ENCODE data around the gene CYP4F8. TPM values are rescaled to one million over a fixed set of nuclear protein-coding genes. Genes with fewer than 3 reads are reported as not detected.

CYP4F8 gene
- total and polyA plus RNA-seq, 5 donors from 2014 or later = not detected

DNA sequence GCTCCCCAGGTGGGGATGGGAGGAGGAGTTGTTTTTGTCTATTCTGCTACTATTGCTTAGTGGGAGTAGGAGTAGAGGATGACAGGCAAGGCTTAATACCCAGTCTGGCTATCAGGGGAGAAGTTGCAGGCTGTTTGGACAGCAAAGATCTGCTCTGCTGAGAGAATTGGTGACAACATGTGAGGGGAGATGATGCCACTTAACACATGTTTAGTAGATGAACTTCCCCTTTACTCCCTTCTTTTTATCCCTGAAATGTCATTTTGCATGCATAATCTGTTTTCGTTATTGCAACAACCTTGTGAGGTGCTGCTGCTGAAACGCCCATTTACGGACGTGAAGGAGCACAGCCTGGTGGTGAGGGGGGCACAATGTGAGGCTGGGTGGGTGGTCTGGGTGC is 54.9 kb downstream of the CYP4F8 start:
- H3K27ac ChIP-seq (ENCODE audit: insufficient read depth, low read length, poor library complexity, severe bottlenecking) = no peak overlapping the region
- no peaks in the 10 kb centered on the region for H3K9me3 ChIP-seq (ENCODE audit: control insufficient read depth in 2 of 2, low read length in 2 of 2)
- no peaks in the 10 kb centered on the region for H3K36me3 ChIP-seq (ENCODE audit: control insufficient read depth, insufficient read depth, low read length)
- no peaks in the 10 kb centered on the region for H3K4me1 ChIP-seq (ENCODE audit: control insufficient read depth, insufficient read depth, low read length, poor library complexity, severe bottlenecking)
- no peaks in the 10 kb centered on the region for H3K36me3 Mint-ChIP-seq
- peaks cover 0 to 2% (median 0%) of the 10 kb centered on the region in 7 donors for H3K9me3 Mint-ChIP-seq
- no peak overlapping the region for H3K4me3 ChIP-seq (ENCODE audit: low read depth, low read length)
- H3K27me3 Mint-ChIP-seq = peaks cover 2% of the 10 kb centered on the region
- DNase-seq (no peak), ATAC-seq (ENCODE audit: low read depth in 2 of 2) (no peak)
- no peak overlapping the region for H3K27ac Mint-ChIP-seq
- H3K4me3 Mint-ChIP-seq = no peak overlapping the region
- peaks cover 7% of the 10 kb centered on the region for H3K27me3 ChIP-seq (ENCODE audit: control insufficient read depth, insufficient read depth, low read length)
- H3K4me1 Mint-ChIP-seq = peaks cover 0 to 13% (median 0%) of the 10 kb centered on the region in 4 donors

DNA sequence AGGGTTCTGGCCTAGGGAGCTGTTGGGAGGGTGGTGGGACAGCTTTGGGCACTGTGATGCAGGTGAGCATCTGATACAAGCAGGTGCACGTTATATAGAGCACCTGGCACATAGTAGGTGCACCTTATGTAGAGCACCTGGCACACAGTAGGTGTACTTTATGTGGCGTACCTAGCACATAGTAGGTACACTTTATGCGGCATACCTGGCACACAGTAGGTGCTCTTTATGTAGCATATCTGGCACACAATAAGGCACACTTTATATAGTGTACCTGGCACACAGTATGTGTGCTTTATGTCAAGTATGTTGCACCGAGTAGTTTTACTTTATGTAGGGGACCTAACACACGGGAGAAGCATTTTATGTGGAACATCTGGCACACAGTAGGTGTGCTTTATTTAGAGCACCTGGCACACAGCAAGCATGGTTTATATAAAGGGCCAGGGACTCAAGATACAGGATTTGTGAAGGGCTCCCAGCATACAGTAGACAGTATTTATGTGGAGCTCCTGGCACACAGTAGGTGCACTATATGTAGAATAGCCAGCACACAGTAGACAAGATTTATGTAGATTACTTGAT is 56.3 kb downstream of the CYP4F8 start:
- no peak overlapping the region for H3K27ac ChIP-seq (ENCODE audit: insufficient read depth, low read length, poor library complexity, severe bottlenecking)
- no peaks in the 10 kb centered on the region for H3K36me3 ChIP-seq (ENCODE audit: control insufficient read depth, insufficient read depth, low read length)
- H3K27me3 ChIP-seq (ENCODE audit: control insufficient read depth, insufficient read depth, low read length) = peaks cover 7% of the 10 kb centered on the region
- ATAC-seq (ENCODE audit: low read depth in 2 of 2) = no peak
- Mint-ChIP-seq H3K36me3 (no peaks in the 10 kb centered on the region), H3K4me3 (no peak overlapping the region), H3K4me1 (peaks cover 0 to 13% (median 0%) of the 10 kb centered on the region in 4 donors), H3K9me3 (peaks cover 0 to 2% (median 0%) of the 10 kb centered on the region in 7 donors), H3K27ac (no peak overlapping the region), H3K27me3 (no peaks in the 10 kb centered on the region)
- no peak overlapping the region for H3K4me3 ChIP-seq (ENCODE audit: low read depth, low read length)
- H3K9me3 ChIP-seq (ENCODE audit: control insufficient read depth in 2 of 2, low read length in 2 of 2) = no peaks in the 10 kb centered on the region
- no peak for DNase-seq
- H3K4me1 ChIP-seq (ENCODE audit: control insufficient read depth, insufficient read depth, low read length, poor library complexity, severe bottlenecking) = no peaks in the 10 kb centered on the region

DNA sequence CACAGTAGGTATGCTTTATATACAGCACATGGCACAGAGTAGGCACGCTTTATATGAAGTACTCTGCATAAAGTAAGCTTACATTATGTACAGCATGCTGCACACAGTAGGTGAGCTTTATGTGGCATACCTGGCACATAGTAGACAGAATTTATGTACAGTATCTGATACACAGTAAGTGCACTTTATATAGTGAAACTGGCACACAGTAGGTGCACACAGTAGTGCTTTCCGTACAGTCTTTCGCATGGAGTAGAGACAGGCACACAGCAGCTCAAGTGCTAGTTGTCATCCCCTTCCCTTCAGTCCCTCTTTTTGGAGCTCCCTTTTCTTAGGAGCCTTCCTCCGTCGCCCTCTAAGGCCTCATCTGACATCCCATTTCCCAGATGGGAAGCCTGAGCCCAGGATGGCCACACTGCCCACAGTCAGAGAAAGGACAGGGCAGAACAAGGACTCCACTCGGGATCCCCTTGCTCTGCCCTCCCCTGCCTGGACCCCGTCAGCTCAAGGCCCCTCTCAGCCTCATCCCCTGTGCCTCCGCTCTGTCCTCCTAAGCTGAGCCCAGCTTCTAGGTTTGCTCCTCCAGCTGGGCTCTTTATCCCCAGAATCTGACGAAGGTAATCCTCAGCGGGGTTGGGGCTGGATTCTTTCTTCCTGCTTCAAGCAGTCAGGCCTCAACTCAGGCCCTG is 57.0 kb downstream of the CYP4F8 start:
- Mint-ChIP-seq H3K27ac (peak overlapping the region in 1 of 3 donors; percentile 60), H3K4me3 (no peak overlapping the region)

DNA sequence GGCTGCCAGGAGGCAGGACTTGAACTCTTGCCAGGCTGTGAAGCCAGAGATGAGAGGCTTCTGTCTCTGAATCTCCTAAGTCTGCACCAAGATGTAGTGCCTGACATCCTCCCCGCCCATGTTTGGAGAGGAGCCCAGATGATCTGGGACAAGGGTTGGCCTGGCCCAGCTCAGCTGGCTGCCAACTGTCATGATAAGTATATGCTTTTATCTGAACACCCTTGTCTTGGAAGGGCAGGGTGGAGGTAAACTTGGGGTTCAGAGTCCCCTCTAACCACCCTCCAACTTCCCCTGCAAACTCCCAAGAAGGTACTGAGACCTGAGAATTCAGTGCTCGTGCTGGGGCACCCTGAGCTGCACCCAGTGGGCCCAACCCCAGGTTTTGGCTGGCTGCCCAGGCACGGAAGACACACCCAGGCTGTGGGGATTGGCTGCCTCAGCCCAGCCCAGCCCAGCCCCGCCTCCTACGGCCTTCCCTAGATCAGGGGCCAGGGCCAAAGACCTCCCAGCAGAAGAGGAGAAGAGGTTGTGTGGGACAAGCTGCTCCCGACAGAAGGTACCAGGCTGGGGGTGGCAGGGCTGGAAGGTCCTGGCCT is 57.7 kb downstream of the CYP4F8 start, which contains the start of gene CYP4F12:
Gene CYP4F12 (plus strand): TSS at position 508 of the 596 bp plus-strand sequence. CDS start 443 bp downstream, outside the sequence.
- H3K27ac Mint-ChIP-seq = peak within 1 kb of the TSS in 2 of 3 donors; percentile 60 to 67
- H3K4me1 Mint-ChIP-seq = peaks cover 0 to 13% (median 0%) of the 10 kb centered on the region in 4 donors
- H3K36me3 Mint-ChIP-seq = no peaks in the 10 kb centered on the region
- H3K9me3 ChIP-seq (ENCODE audit: control insufficient read depth in 2 of 2, low read length in 2 of 2) = no peaks in the 10 kb centered on the region
- H3K4me3 ChIP-seq (ENCODE audit: low read depth, low read length) = no peak within 1 kb of the TSS
- peaks cover 0 to 3% (median 0%) of the 10 kb centered on the region in 7 donors for H3K9me3 Mint-ChIP-seq
- no peak within 1 kb of the TSS for H3K27ac ChIP-seq (ENCODE audit: insufficient read depth, low read length, poor library complexity, severe bottlenecking)
- H3K27me3 Mint-ChIP-seq = no peaks in the 10 kb centered on the region
- no peaks in the 10 kb centered on the region for H3K4me1 ChIP-seq (ENCODE audit: control insufficient read depth, insufficient read depth, low read length, poor library complexity, severe bottlenecking)
- peak in 1 of 2 donors; percentile 49 for ATAC-seq (ENCODE audit: low read depth in 2 of 2)
- DNase-seq = peak in 1 of 3 donors; percentile 3
- H3K4me3 Mint-ChIP-seq = peak within 1 kb of the TSS in 1 of 4 donors; percentile 63
- peaks cover 4% of the 10 kb centered on the region for H3K27me3 ChIP-seq (ENCODE audit: control insufficient read depth, insufficient read depth, low read length)
- no peaks in the 10 kb centered on the region for H3K36me3 ChIP-seq (ENCODE audit: control insufficient read depth, insufficient read depth, low read length)

More for the DNA sequence above, 57.0 kb downstream of the CYP4F8 start:
- Histone ChIP-seq H3K4me3 (ENCODE audit: low read depth, low read length) (no peak overlapping the region), H3K27me3 (ENCODE audit: control insufficient read depth, insufficient read depth, low read length) (peaks cover 6% of the 10 kb centered on the region), H3K27ac (ENCODE audit: insufficient read depth, low read length, poor library complexity, severe bottlenecking) (no peak overlapping the region), H3K4me1 (ENCODE audit: control insufficient read depth, insufficient read depth, low read length, poor library complexity, severe bottlenecking) (no peaks in the 10 kb centered on the region), H3K9me3 (ENCODE audit: control insufficient read depth in 2 of 2, low read length in 2 of 2) (no peaks in the 10 kb centered on the region), H3K36me3 (ENCODE audit: control insufficient read depth, insufficient read depth, low read length) (no peaks in the 10 kb centered on the region)
- H3K4me1 Mint-ChIP-seq = peaks cover 0 to 13% (median 0%) of the 10 kb centered on the region in 4 donors
- no peak for ATAC-seq (ENCODE audit: low read depth in 2 of 2)
- H3K36me3 Mint-ChIP-seq = no peaks in the 10 kb centered on the region
- H3K27me3 Mint-ChIP-seq = no peaks in the 10 kb centered on the region
- H3K9me3 Mint-ChIP-seq = peaks cover 0 to 2% (median 0%) of the 10 kb centered on the region in 7 donors
- no peak for DNase-seq

DNA sequence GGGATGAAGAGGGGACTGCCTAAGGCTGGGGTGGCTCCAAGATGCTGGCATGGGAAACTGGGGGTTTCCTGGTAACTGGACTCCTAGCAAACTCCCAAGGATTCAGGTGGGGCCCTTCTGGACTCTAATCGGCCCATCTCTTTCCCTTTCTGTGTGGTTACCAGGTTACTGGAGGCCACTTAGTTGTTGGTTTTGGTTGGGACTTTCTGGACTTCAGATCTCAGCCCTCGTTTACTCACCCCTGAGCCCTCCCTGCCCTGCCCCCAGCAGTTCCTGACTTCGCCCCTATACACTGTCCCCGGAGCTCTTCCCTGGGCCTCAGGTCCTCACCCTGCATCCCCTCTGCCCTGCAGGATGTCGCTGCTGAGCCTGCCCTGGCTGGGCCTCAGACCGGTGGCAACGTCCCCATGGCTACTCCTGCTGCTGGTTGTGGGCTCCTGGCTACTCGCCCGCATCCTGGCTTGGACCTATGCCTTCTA is 58.2 kb downstream of the CYP4F8 start:
- DNase-seq (no peak), ATAC-seq (ENCODE audit: low read depth in 2 of 2) (peak in 1 of 2 donors; percentile 50)
- H3K4me3 Mint-ChIP-seq = peak overlapping the region in 1 of 4 donors; percentile 63
- Histone ChIP-seq H3K27ac (ENCODE audit: insufficient read depth, low read length, poor library complexity, severe bottlenecking) (no peak overlapping the region), H3K9me3 (ENCODE audit: control insufficient read depth in 2 of 2, low read length in 2 of 2) (no peaks in the 10 kb centered on the region), H3K36me3 (ENCODE audit: control insufficient read depth, insufficient read depth, low read length) (no peaks in the 10 kb centered on the region), H3K27me3 (ENCODE audit: control insufficient read depth, insufficient read depth, low read length) (peaks cover 4% of the 10 kb centered on the region), H3K4me1 (ENCODE audit: control insufficient read depth, insufficient read depth, low read length, poor library complexity, severe bottlenecking) (no peaks in the 10 kb centered on the region), H3K4me3 (ENCODE audit: low read depth, low read length) (no peak overlapping the region)
- peaks cover 0 to 4% (median 0%) of the 10 kb centered on the region in 7 donors for H3K9me3 Mint-ChIP-seq
- no peaks in the 10 kb centered on the region for H3K27me3 Mint-ChIP-seq
- peaks cover 0 to 13% (median 0%) of the 10 kb centered on the region in 4 donors for H3K4me1 Mint-ChIP-seq
- no peak overlapping the region for H3K27ac Mint-ChIP-seq
- H3K36me3 Mint-ChIP-seq = no peaks in the 10 kb centered on the region

DNA sequence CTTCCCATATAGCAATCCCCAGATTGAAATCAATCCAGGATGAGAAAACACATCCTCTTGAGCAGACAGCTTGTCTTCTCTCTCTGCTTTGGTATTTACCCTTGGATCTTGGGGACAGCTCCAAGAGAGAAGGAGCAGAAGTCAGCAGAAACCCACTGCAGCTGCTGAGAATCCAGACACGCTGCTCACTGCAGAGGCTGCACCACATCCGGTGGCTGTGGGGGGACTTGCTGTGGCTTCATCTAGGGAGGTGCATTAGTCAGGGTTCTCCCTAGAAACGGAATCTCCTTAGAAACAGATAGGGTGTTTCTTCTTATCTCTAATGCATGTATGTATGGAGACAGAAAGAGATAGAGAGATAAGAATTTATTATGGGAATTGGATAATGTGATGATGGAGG is 60.5 kb downstream of the CYP4F8 start:
- Histone ChIP-seq H3K9me3 (ENCODE audit: control insufficient read depth in 2 of 2, low read length in 2 of 2) (no peaks in the 10 kb centered on the region), H3K4me1 (ENCODE audit: control insufficient read depth, insufficient read depth, low read length, poor library complexity, severe bottlenecking) (no peaks in the 10 kb centered on the region), H3K4me3 (ENCODE audit: low read depth, low read length) (no peak overlapping the region), H3K27me3 (ENCODE audit: control insufficient read depth, insufficient read depth, low read length) (no peaks in the 10 kb centered on the region), H3K27ac (ENCODE audit: insufficient read depth, low read length, poor library complexity, severe bottlenecking) (no peak overlapping the region), H3K36me3 (ENCODE audit: control insufficient read depth, insufficient read depth, low read length) (no peaks in the 10 kb centered on the region)
- ATAC-seq (ENCODE audit: low read depth in 2 of 2) (no peak), DNase-seq (no peak)
- Mint-ChIP-seq H3K27me3 (no peaks in the 10 kb centered on the region), H3K36me3 (no peaks in the 10 kb centered on the region), H3K4me1 (peaks cover 0 to 13% (median 0%) of the 10 kb centered on the region in 4 donors), H3K27ac (peak overlapping the region in 1 of 3 donors; percentile 73), H3K9me3 (peaks cover 0 to 2% (median 0%) of the 10 kb centered on the region in 7 donors), H3K4me3 (no peak overlapping the region)

DNA sequence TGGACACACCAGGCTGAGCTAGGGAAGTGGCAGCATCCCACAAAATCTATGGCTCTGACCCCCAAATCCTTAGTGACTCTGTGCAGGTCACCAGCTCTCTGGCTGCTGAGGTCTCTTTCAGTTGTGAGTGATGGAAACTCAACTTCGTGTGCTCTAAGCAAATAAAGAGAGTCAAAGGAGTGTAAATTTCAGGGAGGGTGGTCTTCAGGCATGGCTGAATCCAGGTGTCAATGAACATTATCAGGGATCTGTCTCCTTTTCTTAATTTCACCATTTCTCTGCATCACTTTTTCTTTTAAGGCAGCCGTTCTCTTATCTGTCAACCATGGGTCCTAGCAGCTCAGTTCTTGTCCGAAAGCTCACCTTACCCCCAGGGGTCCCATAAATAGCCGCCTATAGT is 64.1 kb downstream of the CYP4F8 start:
- Histone ChIP-seq H3K27ac (ENCODE audit: insufficient read depth, low read length, poor library complexity, severe bottlenecking) (no peak overlapping the region), H3K4me3 (ENCODE audit: low read depth, low read length) (no peak overlapping the region), H3K27me3 (ENCODE audit: control insufficient read depth, insufficient read depth, low read length) (no peaks in the 10 kb centered on the region), H3K9me3 (ENCODE audit: control insufficient read depth in 2 of 2, low read length in 2 of 2) (no peaks in the 10 kb centered on the region), H3K4me1 (ENCODE audit: control insufficient read depth, insufficient read depth, low read length, poor library complexity, severe bottlenecking) (no peaks in the 10 kb centered on the region), H3K36me3 (ENCODE audit: control insufficient read depth, insufficient read depth, low read length) (no peaks in the 10 kb centered on the region)
- Mint-ChIP-seq H3K4me1 (no peaks in the 10 kb centered on the region), H3K27me3 (no peaks in the 10 kb centered on the region), H3K9me3 (peaks cover 0 to 5% (median 0%) of the 10 kb centered on the region in 7 donors), H3K36me3 (no peaks in the 10 kb centered on the region), H3K4me3 (no peak overlapping the region), H3K27ac (no peak overlapping the region)
- ATAC-seq (ENCODE audit: low read depth in 2 of 2) (no peak), DNase-seq (no peak)

Data from CD4-positive, CD25-positive, alpha-beta regulatory T cell (primary cell).